ENCODE measurements around the gene KLHDC4.

- TF ChIP-seq CTCF (IDR thresholded peaks at IDR 0.05; ENCODE audit: insufficient read depth, low read depth, low read length) (no peak), EZH2 (IDR thresholded peaks at IDR 0.05; ENCODE audit: insufficient read depth, low read length) (no peak)
Measured at GRCh38 chr16:87731607-87732006, 34.2 kb downstream of the KLHDC4 start.

Data from astrocyte (in vitro differentiated cells and primary cell).